ENCODE measurements around the gene GLTP. TPM values are rescaled to one million over a fixed set of nuclear protein-coding genes. Genes with fewer than 3 reads are reported as not detected.

Gene GLTP
- total RNA-seq, 1 experiment from 2014 or later, result 15.5 TPM

GRCh38 chr12:109893261-109893995 lies 13.1 kb upstream of the GLTP start:
- no CpG with 5 or more reads among the region's 7 CpGs for WGBS (ENCODE audit: extremely low coverage, insufficient read length, low lambda C conversion rate)
- Histone ChIP-seq H3T11ph (ENCODE audit: low read length) (no peak overlapping the region), H3K18ac (ENCODE audit: insufficient read length, low read depth, low read length) (no peak overlapping the region), H2BK20ac (ENCODE audit: low read depth, low read length, poor library complexity, severe bottlenecking) (no peak overlapping the region), H2AK5ac (ENCODE audit: insufficient read length, low read length) (no peak overlapping the region), H3K4me1 (ENCODE audit: insufficient read depth, low read length) (peaks cover 2% of the 10 kb centered on the region; the same call in 1 of the 2 replicates), H3K79me2 (ENCODE audit: insufficient read depth, low read length) (no peaks in the 10 kb centered on the region), H4K8ac (replicated peaks; ENCODE audit: insufficient read length, low read depth, low read length) (no peak overlapping the region), H3K9me3 (ENCODE audit: control insufficient read depth, low read depth, low read length) (no peaks in the 10 kb centered on the region), H4K20me1 (ENCODE audit: control insufficient read depth, insufficient read depth, insufficient read length) (no peaks in the 10 kb centered on the region), H3K79me1 (ENCODE audit: insufficient read depth, low read depth, low read length, poor library complexity, severe bottlenecking) (no peaks in the 10 kb centered on the region), H2BK15ac (ENCODE audit: low read depth, low read length) (no peak overlapping the region; the same call in 1 of the 2 replicates), H2BK5ac (ENCODE audit: insufficient read length, low read length) (no peak overlapping the region), H3K9ac (ENCODE audit: extremely low read depth, insufficient read length, low read length) (no peak overlapping the region), H2AFZ (ENCODE audit: low read length) (no peak overlapping the region), H2BK120ac (ENCODE audit: low read depth, low read length, poor library complexity, severe bottlenecking) (no peak overlapping the region), H3K4ac (ENCODE audit: low read depth, low read length) (no peak overlapping the region), H3K23ac (ENCODE audit: insufficient read length, low read depth, low read length) (no peak overlapping the region), H3K27me3 (ENCODE audit: insufficient read depth, low read length) (peaks cover 16% of the 10 kb centered on the region; the same call in 1 of the 2 replicates), H3K14ac (ENCODE audit: insufficient read depth, low read length) (no peak overlapping the region), H3K4me2 (ENCODE audit: insufficient read depth, insufficient read length, low read length) (no peak overlapping the region), H2BK12ac (ENCODE audit: insufficient read length, low read depth, low read length) (no peak overlapping the region), H4K5ac (ENCODE audit: insufficient read length, low read depth, low read length) (no peak overlapping the region), H3K27ac (ENCODE audit: insufficient read length, low read depth, low read length) (no peak overlapping the region), H3K56ac (ENCODE audit: insufficient read length, low read depth, low read length) (no peak overlapping the region), H3K23me2 (ENCODE audit: insufficient read length, low read depth, low read length, poor library complexity, severe bottlenecking) (no peaks in the 10 kb centered on the region), H4K91ac (ENCODE audit: insufficient read length, low read depth, low read length) (no peak overlapping the region)
- no peak overlapping the region for H3K27ac Mint-ChIP-seq
- peaks cover 86% of the 10 kb centered on the region for H3K27me3 Mint-ChIP-seq (ENCODE audit: low read depth)
- DNase-seq, result no peak
- no peak for TF ChIP-seq CTCF (conservative IDR thresholded peaks at IDR 0.05)
- H3K4me3 Mint-ChIP-seq, result no peak overlapping the region
- no peaks in the 10 kb centered on the region; a peak in 1 of 5 replicates for H3K9me3 Mint-ChIP-seq
- H3K36me3 Mint-ChIP-seq (ENCODE audit: insufficient read depth in 1 of 3, low read depth in 3 of 3), result no peaks in the 10 kb centered on the region
- H3K4me1 Mint-ChIP-seq, result peaks cover 6 to 14% of the 10 kb centered on the region in 2 experiments

Measured in H9 (cell line).